ENCODE data around the gene FLOT2.

DNA sequence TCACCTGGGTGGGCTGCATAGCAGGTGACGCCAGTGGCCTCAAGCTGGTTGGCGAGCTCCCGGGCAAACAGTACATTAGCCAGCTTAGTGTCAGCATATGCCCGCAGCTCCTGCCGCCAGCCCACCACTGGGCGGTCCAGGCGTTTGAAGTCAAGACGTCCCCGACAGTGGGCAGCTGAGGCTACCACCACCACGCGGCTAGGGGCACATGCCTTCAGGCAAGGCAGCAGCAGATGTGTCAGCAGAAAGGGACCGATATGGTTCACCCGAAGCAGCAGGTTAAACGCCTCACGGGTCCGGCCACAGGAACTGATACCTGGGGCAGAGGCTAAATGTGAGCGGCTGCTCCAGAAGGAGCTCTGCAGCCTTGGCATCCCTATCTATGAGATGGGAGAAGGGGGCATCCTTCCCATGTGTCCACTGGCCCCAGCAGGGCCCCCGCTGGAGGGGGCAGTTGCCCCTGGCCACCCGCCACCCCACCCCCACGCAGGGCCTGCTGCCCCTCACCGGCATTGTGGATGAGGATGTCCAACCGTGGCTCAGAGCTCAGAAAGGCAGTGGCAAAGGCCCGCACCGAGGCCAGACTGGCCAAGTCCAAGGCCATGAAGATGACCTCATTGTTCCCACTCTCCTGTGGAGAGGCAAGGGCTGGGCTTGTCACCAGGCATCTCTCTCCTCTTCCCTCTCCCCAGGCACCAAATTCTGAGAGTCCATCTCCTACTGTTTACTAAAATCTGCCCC is 3.6 kb upstream of the FLOT2 start:
- TF ChIP-seq POLR2A (IDR thresholded peaks at IDR 0.05; ENCODE audit: control extremely low read depth in 1 of 2, low read depth in 2 of 2, low read length in 2 of 2) (no peak), TAF1 (IDR thresholded peaks at IDR 0.05; ENCODE audit: low read depth, low read length) (no peak), CTCF (IDR thresholded peaks at IDR 0.05; ENCODE audit: control extremely low read depth in 1 of 3, insufficient read depth in 1 of 3, low read depth in 1 of 3, low read length in 3 of 3) (no peak), POLR2AphosphoS5 (IDR thresholded peaks at IDR 0.05; ENCODE audit: low read depth, low read length) (no peak)

Measured in H1 (cell line).